A549 (cell line): ENCODE data around the gene GALNTL6. TPM values are rescaled to one million over a fixed set of nuclear protein-coding genes. Genes with fewer than 3 reads are reported as not detected.

ENCODE experiments used
- ATAC-seq, 2 experiments: fragments of 200-7000 bp in 1 of 2; fragments of >200 bp in 1 of 2; cut with Nextera tagmentation in 1 of 2; cut with Tn5 transposase in 1 of 2; 3 replicates each; pipeline versions ENCODE4 v1.8.0 to v1.9.1; 2018 to 2020; ENCODE audit warnings: mild to moderate bottlenecking in 1 of 2, moderate library complexity in 1 of 2
- CTCF ChIA-PET: fragments of 300-600 bp; sonication (Branson Sonifier 250); formaldehyde crosslinking; extraction: SDS; loops from one replicate; lab custom pipeline; 2021; ENCODE audit warnings: antibody characterized with exemption, inconsistent platforms; lab: Yijun Ruan, JAX
- POLR2A ChIA-PET: fragments of 350-600 bp; formaldehyde crosslinking; extraction: SDS; loops from one replicate; lab custom pipeline; 2021; ENCODE audit warnings: antibody characterized with exemption, inconsistent platforms; lab: Yijun Ruan, JAX
- DNase-seq, 2 experiments: peaks; one replicate each; pipeline versions ENCODE4 v3.0.0 to v3.0.0-alpha.2; 2011 to 2016; ENCODE audit warnings: low read depth in 1 of 2, low spot score in 1 of 2
- FAIRE-seq: peaks from 2 replicates; lab custom pipeline; 2011; peaks lifted over from hg19 to GRCh38; lab: Jason Lieb, UNC
- H3K27ac ChIP-seq, 2 experiments: fragments of >200 bp; sonication (Bioruptor Twin); formaldehyde crosslinking; 3 replicates each; pipeline ENCODE4 v1.5.1; 2016 to 2017
- H3K4me1 ChIP-seq: fragments of >200 bp; sonication (Bioruptor Twin); formaldehyde crosslinking; 3 replicates; pipeline ENCODE4 v1.6.1; 2016
- H3K4me2 ChIP-seq: fragments of >200 bp; sonication (Bioruptor Twin); formaldehyde crosslinking; 3 replicates; pipeline ENCODE4 v1.6.1; 2016
- H3K4me3 ChIP-seq: fragments of >200 bp; sonication (Bioruptor Twin); formaldehyde crosslinking; 3 replicates; pipeline ENCODE4 v1.5.1; 2016
- H3K9me3 ChIP-seq: fragments of >200 bp; sonication (Bioruptor Twin); formaldehyde crosslinking; 3 replicates; pipeline ENCODE4 v1.6.1; 2016
- CBX2 ChIP-seq: fragments of 200-600 bp; sonication (generic); IDR thresholded peaks from 2 replicates; pipeline ENCODE4 v1.6.1; 2016; ENCODE audit warnings: low read depth, mild to moderate bottlenecking, borderline replicate concordance
- CTCF ChIP-seq: fragments of >200 bp; sonication (Bioruptor Twin); formaldehyde crosslinking; IDR thresholded peaks from 3 replicates; pipeline ENCODE4 v1.5.1; 2016
- EHMT2 ChIP-seq: fragments of 200-600 bp; sonication (generic); IDR thresholded peaks from 2 replicates; pipeline ENCODE4 v1.6.1; 2016; ENCODE audit warnings: antibody characterized with exemption, low read depth, mild to moderate bottlenecking, moderate library complexity
- EP300 ChIP-seq, 2 experiments: fragments of >200 bp; sonication (Bioruptor Twin); formaldehyde crosslinking; IDR thresholded peaks; 2 replicates in 1 of 2; 3 replicates in 1 of 2; pipeline ENCODE4 v1.6.1; 2016 to 2017
- FOSL2 ChIP-seq, 2 experiments: fragments of 450-650 bp in 1 of 2; fragments of >200 bp in 1 of 2; sonication (Bioruptor Twin) in 1 of 2; formaldehyde crosslinking; IDR thresholded peaks; 2 replicates each; pipeline versions ENCODE4 v1.5.0 to v1.6.1; 2016 to 2020; ENCODE audit warnings: mild to moderate bottlenecking in 1 of 2, moderate library complexity in 1 of 2
- GATA3 ChIP-seq: IDR thresholded peaks from 2 replicates; pipeline ENCODE4 v1.6.1; 2012; ENCODE audit warnings: borderline replicate concordance
- HEYL ChIP-seq: fragments of 250-450 bp; sonication (Bioruptor Pico); IDR thresholded peaks from 2 replicates; pipeline ENCODE4 v1.8.0; 2021; ENCODE audit warnings: mild to moderate bottlenecking, moderate library complexity
- KDM1A ChIP-seq: fragments of 200-600 bp; sonication (generic); IDR thresholded peaks from 2 replicates; pipeline ENCODE4 v1.6.1; 2016; ENCODE audit warnings: low read depth, mild to moderate bottlenecking
- MAZ ChIP-seq: fragments of 150-350 bp; IDR thresholded peaks from 2 replicates; pipeline ENCODE4 v1.6.1; 2014; ENCODE audit warnings: antibody characterized with exemption, low read depth, low read length, borderline replicate concordance
- NR3C1 ChIP-seq: fragments of >200 bp; sonication (Bioruptor Twin); formaldehyde crosslinking; IDR thresholded peaks from 3 replicates; pipeline ENCODE4 v1.6.1; 2017
- PHF8 ChIP-seq: fragments of 200-600 bp; sonication (generic); IDR thresholded peaks from 2 replicates; pipeline ENCODE4 v1.6.1; 2016; ENCODE audit warnings: low read depth, mild to moderate bottlenecking, antibody characterized with exemption, moderate library complexity, borderline replicate concordance
- RAD21 ChIP-seq, 2 experiments: fragments of >200 bp in 1 of 2; sonication (Bioruptor Twin) in 1 of 2; formaldehyde crosslinking in 1 of 2; IDR thresholded peaks in 1 of 2; conservative IDR thresholded peaks in 1 of 2; 2 replicates in 1 of 2; 3 replicates in 1 of 2; pipeline ENCODE4 v1.6.1; 2012 to 2018; ENCODE audit warnings: inconsistent platforms in 1 of 2
- RNF2 ChIP-seq: fragments of 200-600 bp; sonication (generic); IDR thresholded peaks from 2 replicates; pipeline ENCODE4 v1.6.1; 2016; ENCODE audit warnings: low read depth, mild to moderate bottlenecking, antibody characterized with exemption, moderate library complexity, borderline replicate concordance
- TP53 ChIP-seq: fragments of 250-450 bp; sonication (Bioruptor Pico); IDR thresholded peaks from 2 replicates; pipeline ENCODE4 v1.5.0; 2021; ENCODE audit warnings: mild to moderate bottlenecking, moderate library complexity
- ZC3H11A ChIP-seq: fragments of 450-650 bp; IDR thresholded peaks from 2 replicates; pipeline ENCODE4 v1.6.1; 2014; ENCODE audit warnings: antibody characterized with exemption, mild to moderate bottlenecking
- WGBS: methylation state at CpG from one replicate; pipeline ENCODE4 v1.1.6; 2017; ENCODE audit errors: missing lambda C conversion rate; 5-methylcytosine and 5-hydroxymethylcytosine counted together
- polyA plus RNA-seq, 4 experiments: library from polyadenylated mRNA; depleted of rRNA in 3 of 4; stranded (reverse); fragments of >200 nt; fragmentation: RNase III in 1 of 4; extraction: RNeasy Plus Mini Kit Qiagen cat#74134 plus additional on column Dnase treatment in 1 of 4; gene quantifications; 2 replicates in 3 of 4; 3 replicates in 1 of 4; pipeline ENCODE4 v1.2.3, GENCODE V29; 2011 to 2017
- TF ChIP-seq, protein P1 (sequence below): IDR thresholded peaks from 2 replicates; pipeline ENCODE4 v1.6.1; 2012
- TF ChIP-seq, protein P2 (sequence below): IDR thresholded peaks from 2 replicates; pipeline ENCODE4 v1.6.1; 2012
- TF ChIP-seq, protein P3 (sequence below): fragments of 200-600 bp; sonication (generic); IDR thresholded peaks from 2 replicates; pipeline ENCODE4 v1.6.1; 2016; ENCODE audit warnings: antibody characterized with exemption, mild to moderate bottlenecking, moderate library complexity

GALNTL6 gene
- polyA plus RNA-seq, 2 of the 4 experiments (the other 2 are of a cell fraction), result 0.06 to 0.49 TPM

GRCh38 chr4:172253409-172253808, 440.2 kb downstream of the GALNTL6 start:
- Histone ChIP-seq H3K4me3 (no peak overlapping the region), H3K9me3 (no peaks in the 10 kb centered on the region)
- CTCF ChIA-PET, result no interaction called here
- TF ChIP-seq RNF2 (no peak), KDM1A (no peak), ZC3H11A (no peak), CBX2 (no peak), GATA3 (no peak)
- TF ChIP-seq, protein P1, sequence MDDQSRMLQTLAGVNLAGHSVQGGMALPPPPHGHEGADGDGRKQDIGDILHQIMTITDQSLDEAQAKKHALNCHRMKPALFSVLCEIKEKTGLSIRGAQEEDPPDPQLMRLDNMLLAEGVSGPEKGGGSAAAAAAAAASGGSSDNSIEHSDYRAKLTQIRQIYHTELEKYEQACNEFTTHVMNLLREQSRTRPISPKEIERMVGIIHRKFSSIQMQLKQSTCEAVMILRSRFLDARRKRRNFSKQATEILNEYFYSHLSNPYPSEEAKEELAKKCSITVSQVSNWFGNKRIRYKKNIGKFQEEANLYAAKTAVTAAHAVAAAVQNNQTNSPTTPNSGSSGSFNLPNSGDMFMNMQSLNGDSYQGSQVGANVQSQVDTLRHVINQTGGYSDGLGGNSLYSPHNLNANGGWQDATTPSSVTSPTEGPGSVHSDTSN, result no peak
- TF ChIP-seq, all 56 proteins: peak for 0
- WGBS, result 15% methylated on average over 1 of the region's 1 CpG
- DNase-seq (no peak), ATAC-seq (no peak), FAIRE-seq (no peak)
- no peak overlapping the region for H3K27ac ChIP-seq
- H3K4me2 ChIP-seq, result no peak overlapping the region
- no peaks in the 10 kb centered on the region for H3K4me1 ChIP-seq
- POLR2A ChIA-PET, result no interaction called here

DNA sequence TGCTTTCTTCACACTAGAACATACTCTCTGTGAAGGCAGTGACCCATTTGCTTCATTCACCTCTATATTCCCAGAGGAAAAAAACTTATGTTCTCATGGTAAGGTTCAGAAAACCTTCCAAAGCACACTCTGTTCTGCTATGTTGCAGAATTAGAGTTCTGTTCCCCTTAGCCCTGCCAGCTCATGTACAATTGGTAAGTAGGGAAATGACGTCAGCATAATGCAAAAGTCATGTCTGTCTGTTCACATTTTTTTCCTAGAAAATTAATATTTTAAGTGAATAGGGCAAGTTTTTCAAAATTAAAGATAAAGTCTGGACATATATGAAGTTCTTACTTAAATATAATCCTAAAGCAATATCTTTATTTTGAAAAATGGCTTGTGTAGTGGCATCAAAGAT, 443.6 kb downstream of the GALNTL6 start:
- Histone ChIP-seq H3K27ac (no peak overlapping the region), H3K4me1 (no peaks in the 10 kb centered on the region), H3K9me3 (no peaks in the 10 kb centered on the region), H3K4me3 (no peak overlapping the region), H3K4me2 (no peak overlapping the region)
- ChIA-PET POLR2A (no interaction called here), CTCF (no interaction called here)
- WGBS, result 73% methylated on average over 1 of the region's 1 CpG
- ATAC-seq (no peak), DNase-seq (no peak), FAIRE-seq (no peak)
- TF ChIP-seq FOSL2 (IDR thresholded peaks at IDR 0.05) (no peak), FOSL2 (CRISPR knock-in tag; IDR thresholded peaks at IDR 0.05) (no peak), CTCF (no peak), HEYL (CRISPR knock-in tag) (no peak), EP300 (IDR thresholded peaks at IDR 0.05) (no peak), RAD21 (conservative IDR thresholded peaks at IDR 0.05 in 1 of 2, IDR thresholded peaks at IDR 0.05 in 1 of 2) (no peak), EHMT2 (no peak), NR3C1 (no peak)
- TF ChIP-seq, protein P2, sequence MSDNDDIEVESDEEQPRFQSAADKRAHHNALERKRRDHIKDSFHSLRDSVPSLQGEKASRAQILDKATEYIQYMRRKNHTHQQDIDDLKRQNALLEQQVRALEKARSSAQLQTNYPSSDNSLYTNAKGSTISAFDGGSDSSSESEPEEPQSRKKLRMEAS, result no peak
- TF ChIP-seq, protein P3, sequence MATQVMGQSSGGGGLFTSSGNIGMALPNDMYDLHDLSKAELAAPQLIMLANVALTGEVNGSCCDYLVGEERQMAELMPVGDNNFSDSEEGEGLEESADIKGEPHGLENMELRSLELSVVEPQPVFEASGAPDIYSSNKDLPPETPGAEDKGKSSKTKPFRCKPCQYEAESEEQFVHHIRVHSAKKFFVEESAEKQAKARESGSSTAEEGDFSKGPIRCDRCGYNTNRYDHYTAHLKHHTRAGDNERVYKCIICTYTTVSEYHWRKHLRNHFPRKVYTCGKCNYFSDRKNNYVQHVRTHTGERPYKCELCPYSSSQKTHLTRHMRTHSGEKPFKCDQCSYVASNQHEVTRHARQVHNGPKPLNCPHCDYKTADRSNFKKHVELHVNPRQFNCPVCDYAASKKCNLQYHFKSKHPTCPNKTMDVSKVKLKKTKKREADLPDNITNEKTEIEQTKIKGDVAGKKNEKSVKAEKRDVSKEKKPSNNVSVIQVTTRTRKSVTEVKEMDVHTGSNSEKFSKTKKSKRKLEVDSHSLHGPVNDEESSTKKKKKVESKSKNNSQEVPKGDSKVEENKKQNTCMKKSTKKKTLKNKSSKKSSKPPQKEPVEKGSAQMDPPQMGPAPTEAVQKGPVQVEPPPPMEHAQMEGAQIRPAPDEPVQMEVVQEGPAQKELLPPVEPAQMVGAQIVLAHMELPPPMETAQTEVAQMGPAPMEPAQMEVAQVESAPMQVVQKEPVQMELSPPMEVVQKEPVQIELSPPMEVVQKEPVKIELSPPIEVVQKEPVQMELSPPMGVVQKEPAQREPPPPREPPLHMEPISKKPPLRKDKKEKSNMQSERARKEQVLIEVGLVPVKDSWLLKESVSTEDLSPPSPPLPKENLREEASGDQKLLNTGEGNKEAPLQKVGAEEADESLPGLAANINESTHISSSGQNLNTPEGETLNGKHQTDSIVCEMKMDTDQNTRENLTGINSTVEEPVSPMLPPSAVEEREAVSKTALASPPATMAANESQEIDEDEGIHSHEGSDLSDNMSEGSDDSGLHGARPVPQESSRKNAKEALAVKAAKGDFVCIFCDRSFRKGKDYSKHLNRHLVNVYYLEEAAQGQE, result no peak

GRCh38 chr4:172270397-172270796, 457.2 kb downstream of the GALNTL6 start:
- no peak overlapping the region for H3K4me3 ChIP-seq
- H3K9me3 ChIP-seq, result no peaks in the 10 kb centered on the region
- ChIA-PET CTCF (no interaction called here), POLR2A (no interaction called here)
- DNase-seq (no peak), ATAC-seq (no peak), FAIRE-seq (no peak)
- WGBS, result 56% methylated on average over 2 of the region's 2 CpGs
- H3K27ac ChIP-seq, result no peak overlapping the region
- TF ChIP-seq NR3C1, result no peak
- TF ChIP-seq, protein P1, result no peak
- TF ChIP-seq TP53, result no peak
- TF ChIP-seq PHF8, result no peak
- TF ChIP-seq MAZ, result no peak
- TF ChIP-seq CTCF, result no peak
- no peak overlapping the region for H3K4me2 ChIP-seq
- no peaks in the 10 kb centered on the region for H3K4me1 ChIP-seq
